ENCODE measurements around the gene H2AZ2.
"Not testable (repeated sequence)": the region's sequence is repeated elsewhere in the genome, so short reads cannot be mapped to it uniquely, and the experiment has no call there.

The H2AZ2 gene

GRCh38 chr7:44789990-44790389, 57.9 kb downstream of the H2AZ2 start:
- Histone ChIP-seq H3K9ac (ENCODE audit: low read depth, low read length) (no peak overlapping the region), H3K4me1 (ENCODE audit: insufficient read depth, low read length) (peaks cover under 1% of the 10 kb centered on the region; the same call in 1 of the 2 replicates), H2AFZ (ENCODE audit: low read depth, low read length) (no peak overlapping the region), H3K27me3 (ENCODE audit: insufficient read depth, low read length, poor library complexity) (no peaks in the 10 kb centered on the region), H3K4me2 (ENCODE audit: insufficient read depth, low read length) (no peak overlapping the region), H4K20me1 (ENCODE audit: insufficient read depth, low read length) (no peaks in the 10 kb centered on the region), H3K79me2 (ENCODE audit: insufficient read depth, low read length) (no peaks in the 10 kb centered on the region), H3K4me3 (ENCODE audit: low read depth in 1 of 2, low read length in 2 of 2) (no peak overlapping the region), H3K9me3 (ENCODE audit: insufficient read depth, low read length, severe bottlenecking) (no peaks in the 10 kb centered on the region), H3K36me3 (ENCODE audit: insufficient read depth, low read length) (no peaks in the 10 kb centered on the region), H3K27ac (ENCODE audit: low read length) (no peak overlapping the region)
- ATAC-seq (ENCODE audit: insufficient read depth, low read depth) (no peak), DNase-seq (no peak)
- no peak for TF ChIP-seq EZH2 (IDR thresholded peaks at IDR 0.05; ENCODE audit: borderline replicate concordance, low read depth, low read length, severe bottlenecking)
- TF ChIP-seq CTCF (IDR thresholded peaks at IDR 0.05; ENCODE audit: borderline replicate concordance, extremely low read depth, low read length, poor library complexity, severe bottlenecking): no peak

DNA sequence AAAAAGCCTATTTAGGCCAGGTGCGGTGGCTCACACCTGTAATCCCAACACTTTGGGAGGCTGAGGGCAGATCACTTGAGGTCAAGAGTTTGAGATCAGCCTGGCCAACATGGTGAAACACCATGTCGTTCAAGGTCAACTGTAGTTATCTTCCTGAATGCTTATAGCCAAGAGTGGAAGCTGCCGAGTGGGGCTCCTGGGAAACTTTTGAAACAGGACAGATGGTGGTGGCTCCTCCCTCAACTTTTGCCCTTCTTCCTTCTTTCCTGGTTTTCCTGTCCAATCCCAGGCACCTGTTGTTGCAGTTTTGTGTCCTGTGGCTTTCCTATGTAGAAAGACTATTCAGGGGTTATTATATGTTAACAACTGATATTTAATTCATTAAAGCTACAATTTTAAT, 60.1 kb downstream of the H2AZ2 start:
- Histone ChIP-seq H3K4me1 (ENCODE audit: insufficient read depth, low read length) (no peaks in the 10 kb centered on the region), H3K27me3 (ENCODE audit: insufficient read depth, low read length, poor library complexity) (no peaks in the 10 kb centered on the region), H3K9ac (ENCODE audit: low read depth, low read length) (no peak overlapping the region), H4K20me1 (ENCODE audit: insufficient read depth, low read length) (no peaks in the 10 kb centered on the region), H2AFZ (ENCODE audit: low read depth, low read length) (no peak overlapping the region), H3K79me2 (ENCODE audit: insufficient read depth, low read length) (no peaks in the 10 kb centered on the region), H3K4me2 (ENCODE audit: insufficient read depth, low read length) (no peak overlapping the region), H3K4me3 (ENCODE audit: low read depth in 1 of 2, low read length in 2 of 2) (no peak overlapping the region), H3K27ac (ENCODE audit: low read length) (no peak overlapping the region), H3K9me3 (ENCODE audit: insufficient read depth, low read length, severe bottlenecking) (peaks cover 6% of the 10 kb centered on the region), H3K36me3 (ENCODE audit: insufficient read depth, low read length) (no peaks in the 10 kb centered on the region)
- TF ChIP-seq EZH2 (IDR thresholded peaks at IDR 0.05; ENCODE audit: borderline replicate concordance, low read depth, low read length, severe bottlenecking) (no peak), CTCF (IDR thresholded peaks at IDR 0.05; ENCODE audit: borderline replicate concordance, extremely low read depth, low read length, poor library complexity, severe bottlenecking) (no peak)
- no peak for ATAC-seq (ENCODE audit: insufficient read depth, low read depth)
- no peak for DNase-seq

DNA sequence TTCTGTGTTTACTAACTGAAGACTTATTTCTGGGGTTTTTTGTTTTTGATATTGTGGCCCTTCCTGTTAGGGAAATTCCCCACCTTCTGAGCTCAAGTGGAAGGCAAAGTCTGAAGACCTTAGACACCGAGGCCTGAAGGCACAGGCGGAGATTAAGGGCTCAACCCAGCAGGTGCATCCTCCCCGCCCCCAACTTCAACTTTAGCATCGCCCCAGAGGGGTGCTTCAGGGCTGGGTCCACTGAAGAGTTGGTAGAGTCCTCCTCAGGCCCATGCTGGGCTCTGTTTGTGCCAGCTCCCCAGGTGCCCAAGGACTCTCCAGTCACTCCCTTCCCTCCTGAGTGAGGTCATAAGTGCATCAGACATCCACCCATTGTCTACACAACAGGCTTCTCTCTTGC, 60.8 kb downstream of the H2AZ2 start:
- H3K36me3 ChIP-seq (ENCODE audit: insufficient read depth, low read length): no peaks in the 10 kb centered on the region
- DNase-seq (no peak), ATAC-seq (ENCODE audit: insufficient read depth, low read depth) (no peak)
- no peaks in the 10 kb centered on the region for H3K27me3 ChIP-seq (ENCODE audit: insufficient read depth, low read length, poor library complexity)
- no peak overlapping the region for H3K9ac ChIP-seq (ENCODE audit: low read depth, low read length)
- H3K4me2 ChIP-seq (ENCODE audit: insufficient read depth, low read length): no peak overlapping the region
- no peaks in the 10 kb centered on the region for H3K4me1 ChIP-seq (ENCODE audit: insufficient read depth, low read length)
- no peaks in the 10 kb centered on the region for H3K79me2 ChIP-seq (ENCODE audit: insufficient read depth, low read length)
- TF ChIP-seq EZH2 (IDR thresholded peaks at IDR 0.05; ENCODE audit: borderline replicate concordance, low read depth, low read length, severe bottlenecking) (no peak), CTCF (IDR thresholded peaks at IDR 0.05; ENCODE audit: borderline replicate concordance, extremely low read depth, low read length, poor library complexity, severe bottlenecking) (no peak)
- no peak overlapping the region for H3K4me3 ChIP-seq (ENCODE audit: low read depth in 1 of 2, low read length in 2 of 2)
- no peak overlapping the region for H2AFZ ChIP-seq (ENCODE audit: low read depth, low read length)
- peaks cover 6% of the 10 kb centered on the region for H3K9me3 ChIP-seq (ENCODE audit: insufficient read depth, low read length, severe bottlenecking)
- H4K20me1 ChIP-seq (ENCODE audit: insufficient read depth, low read length): no peaks in the 10 kb centered on the region
- no peak overlapping the region for H3K27ac ChIP-seq (ENCODE audit: low read length)

DNA sequence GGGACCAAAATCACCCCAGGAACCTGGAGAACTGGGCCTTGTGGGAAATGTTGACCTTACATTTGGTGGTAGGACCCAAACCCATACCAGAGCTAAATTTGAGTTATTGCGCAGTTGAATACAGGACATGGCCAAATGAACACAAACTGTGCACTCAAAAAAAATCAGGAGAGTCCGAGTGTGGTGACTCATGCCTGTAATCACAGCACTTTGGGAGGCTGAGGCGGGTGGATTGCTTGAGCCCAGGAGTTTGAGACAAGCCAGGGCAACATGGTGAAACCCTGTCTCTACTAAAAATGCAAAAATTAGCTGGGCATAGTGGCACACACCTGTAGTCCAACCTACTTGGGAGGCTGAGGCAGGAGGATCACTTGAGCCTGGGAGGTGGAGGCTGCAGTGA, 62.7 kb downstream of the H2AZ2 start:
- not testable (repeated sequence) for H3K4me3 ChIP-seq (ENCODE audit: low read depth in 1 of 2, low read length in 2 of 2); H3K27me3 ChIP-seq (ENCODE audit: insufficient read depth, low read length, poor library complexity); H3K4me2 ChIP-seq (ENCODE audit: insufficient read depth, low read length); H3K9me3 ChIP-seq (ENCODE audit: insufficient read depth, low read length, severe bottlenecking); H4K20me1 ChIP-seq (ENCODE audit: insufficient read depth, low read length); H3K79me2 ChIP-seq (ENCODE audit: insufficient read depth, low read length); H3K4me1 ChIP-seq (ENCODE audit: insufficient read depth, low read length); H3K9ac ChIP-seq (ENCODE audit: low read depth, low read length); H3K36me3 ChIP-seq (ENCODE audit: insufficient read depth, low read length); H3K27ac ChIP-seq (ENCODE audit: low read length); DNase-seq; H2AFZ ChIP-seq (ENCODE audit: low read depth, low read length); ATAC-seq (ENCODE audit: insufficient read depth, low read depth)

Data from DND-41 (cell line).